ENCODE results near the gene TNIK. TPM values are rescaled to one million over a fixed set of nuclear protein-coding genes. Genes with fewer than 3 reads are reported as not detected.

Gene TNIK
- total and polyA plus RNA-seq, 8 donors: 2.1 to 40.2 (median 10.1) TPM

- intact Hi-C loops (cut with DNase I; ENCODE audit: low total_unique reads): no loop called here
- WGBS, 5 donors: 90 to 95% (median 91%) methylated on average over 2 of the region's 2 CpGs
- Histone ChIP-seq H3K4me3 (no peak overlapping the region), H3K9me3 (no peaks in the 10 kb centered on the region), H3K27ac (no peak overlapping the region), H3K27me3 (no peaks in the 10 kb centered on the region), H3K4me1 (peaks cover 0 to 6% (median 0%) of the 10 kb centered on the region in 4 donors), H3K36me3 (peaks cover 0 to 5% (median 0%) of the 10 kb centered on the region in 4 donors)
- no peak for DNase-seq
- TF ChIP-seq EP300 (IDR thresholded peaks at IDR 0.05) (no peak), CTCF (IDR thresholded peaks at IDR 0.05) (no peak), POLR2A (IDR thresholded peaks at IDR 0.05) (no peak), POLR2AphosphoS5 (IDR thresholded peaks at IDR 0.05) (no peak)
These were observed 231.0 kb downstream of the TNIK start for GRCh38 chr3:171229173-171229572.

- peaks cover 0 to 5% (median 0%) of the 10 kb centered on the region in 4 donors for H3K36me3 ChIP-seq
- H3K9me3 ChIP-seq: no peaks in the 10 kb centered on the region
- no peak overlapping the region for H3K4me3 ChIP-seq
- H3K27me3 ChIP-seq: no peaks in the 10 kb centered on the region
- intact Hi-C loops (cut with DNase I; ENCODE audit: low total_unique reads): no loop called here
- 43 to 67% (median 64%) methylated on average over 4 of the region's 4 CpGs for WGBS, 5 donors
- no peak for TF ChIP-seq CTCF (IDR thresholded peaks at IDR 0.05)
- TF ChIP-seq POLR2A (IDR thresholded peaks at IDR 0.05): no peak
- TF ChIP-seq POLR2AphosphoS5 (IDR thresholded peaks at IDR 0.05): no peak
- TF ChIP-seq EP300 (IDR thresholded peaks at IDR 0.05): no peak
- DNase-seq: no peak
- H3K27ac ChIP-seq: no peak overlapping the region
- H3K4me1 ChIP-seq: peaks cover 0 to 6% (median 0%) of the 10 kb centered on the region in 4 donors
These were observed 232.0 kb downstream of the TNIK start for GRCh38 chr3:171228240-171228639.

GRCh38 chr3:171227828-171228227 lies 232.4 kb downstream of the TNIK start:
- peaks cover 0 to 5% (median 0%) of the 10 kb centered on the region in 4 donors for H3K36me3 ChIP-seq
- 72 to 86% (median 81%) methylated on average over 3 of the region's 3 CpGs for WGBS, 5 donors
- no peak for TF ChIP-seq EP300 (IDR thresholded peaks at IDR 0.05)
- TF ChIP-seq CTCF (IDR thresholded peaks at IDR 0.05): no peak
- no peak for TF ChIP-seq POLR2A (IDR thresholded peaks at IDR 0.05)
- TF ChIP-seq POLR2AphosphoS5 (IDR thresholded peaks at IDR 0.05): no peak
- no peak for DNase-seq
- no peaks in the 10 kb centered on the region for H3K27me3 ChIP-seq
- no peak overlapping the region for H3K27ac ChIP-seq
- H3K9me3 ChIP-seq: no peaks in the 10 kb centered on the region
- no peak overlapping the region for H3K4me3 ChIP-seq
- H3K4me1 ChIP-seq: peaks cover 0 to 6% (median 0%) of the 10 kb centered on the region in 4 donors
- intact Hi-C loops (cut with DNase I; ENCODE audit: low total_unique reads): no loop called here

- peaks cover 0 to 6% (median 0%) of the 10 kb centered on the region in 4 donors for H3K4me1 ChIP-seq
- H3K36me3 ChIP-seq: peaks cover 0 to 5% (median 0%) of the 10 kb centered on the region in 4 donors
- intact Hi-C loops (cut with DNase I; ENCODE audit: low total_unique reads): no loop called here
- DNase-seq: no peak
- H3K27me3 ChIP-seq: no peaks in the 10 kb centered on the region
- no peak for TF ChIP-seq CTCF (IDR thresholded peaks at IDR 0.05)
- TF ChIP-seq EP300 (IDR thresholded peaks at IDR 0.05): no peak
- no peak for TF ChIP-seq POLR2A (IDR thresholded peaks at IDR 0.05)
- no peak overlapping the region for H3K27ac ChIP-seq
- H3K4me3 ChIP-seq: no peak overlapping the region
- no peaks in the 10 kb centered on the region for H3K9me3 ChIP-seq
These were observed 232.8 kb downstream of the TNIK start for GRCh38 chr3:171227359-171227758.

All from stomach (tissue), 9 donors.